GM19025 (cell line): ENCODE measurements around the gene STT3B.

Experiments used
- ATAC-seq: cut with Tn5 transposase; IDR thresholded peaks from one replicate; pipeline ENCODE4 v1.9.1; 2021; ENCODE audit warnings: mild to moderate bottlenecking, low read depth, moderate library complexity; ENCODE audit not compliant: unreplicated experiment

Gene STT3B

GRCh38 chr3:31635545-31635944, 102.8 kb downstream of the STT3B start:
- no peak for ATAC-seq

GRCh38 chr3:31636049-31636448, 103.3 kb downstream of the STT3B start:
- no peak for ATAC-seq

- no peak for ATAC-seq
Measured at GRCh38 chr3:31636694-31637442, 104.1 kb downstream of the STT3B start.

- no peak for ATAC-seq
Measured at GRCh38 chr3:31639828-31640227, 107.1 kb downstream of the STT3B start.

GRCh38 chr3:31645256-31645655, 112.5 kb downstream of the STT3B start:
- no peak for ATAC-seq

- no peak for ATAC-seq
Measured at GRCh38 chr3:31648286-31648968, 115.7 kb downstream of the STT3B start.

GRCh38 chr3:31652296-31652695, 119.6 kb downstream of the STT3B start:
- no peak for ATAC-seq

GRCh38 chr3:31653464-31653863, 120.7 kb downstream of the STT3B start:
- ATAC-seq, result no peak

- ATAC-seq, result no peak
Measured at GRCh38 chr3:31654998-31655397, 122.3 kb downstream of the STT3B start.

GRCh38 chr3:31659246-31659645, 126.5 kb downstream of the STT3B start:
- ATAC-seq, result no peak

- no peak for ATAC-seq
Measured at GRCh38 chr3:31661286-31661685, 128.6 kb downstream of the STT3B start.

- ATAC-seq, result no peak
Measured at GRCh38 chr3:31661993-31662670, 129.4 kb downstream of the STT3B start.

GRCh38 chr3:31664031-31664430, 131.3 kb downstream of the STT3B start:
- no peak for ATAC-seq

- ATAC-seq, result no peak
Measured at GRCh38 chr3:31667582-31667981, 134.9 kb downstream of the STT3B start.

- ATAC-seq, result no peak
Measured at GRCh38 chr3:31668242-31668641, 135.5 kb downstream of the STT3B start.

GRCh38 chr3:31670136-31670535, 137.4 kb downstream of the STT3B start:
- no peak for ATAC-seq

- ATAC-seq, result no peak
Measured at GRCh38 chr3:31670722-31671121, 138.0 kb downstream of the STT3B start.

GRCh38 chr3:31671451-31671850, 138.7 kb downstream of the STT3B start:
- ATAC-seq, result no peak

- ATAC-seq, result no peak
Measured at GRCh38 chr3:31671976-31672375, 139.3 kb downstream of the STT3B start.

GRCh38 chr3:31673950-31674349, 141.2 kb downstream of the STT3B start:
- no peak for ATAC-seq

- ATAC-seq, result no peak
Measured at GRCh38 chr3:31676556-31676955, 143.8 kb downstream of the STT3B start.
